Measurements from ENCODE around the gene PLSCR2. TPM values are rescaled to one million over a fixed set of nuclear protein-coding genes. Genes with fewer than 3 reads are reported as not detected.
"Not testable (repeated sequence)": the region's sequence is repeated elsewhere in the genome, so short reads cannot be mapped to it uniquely, and the experiment has no call there.

The PLSCR2 gene
- total RNA-seq, 1 experiment from 2014 or later: not detected

DNA sequence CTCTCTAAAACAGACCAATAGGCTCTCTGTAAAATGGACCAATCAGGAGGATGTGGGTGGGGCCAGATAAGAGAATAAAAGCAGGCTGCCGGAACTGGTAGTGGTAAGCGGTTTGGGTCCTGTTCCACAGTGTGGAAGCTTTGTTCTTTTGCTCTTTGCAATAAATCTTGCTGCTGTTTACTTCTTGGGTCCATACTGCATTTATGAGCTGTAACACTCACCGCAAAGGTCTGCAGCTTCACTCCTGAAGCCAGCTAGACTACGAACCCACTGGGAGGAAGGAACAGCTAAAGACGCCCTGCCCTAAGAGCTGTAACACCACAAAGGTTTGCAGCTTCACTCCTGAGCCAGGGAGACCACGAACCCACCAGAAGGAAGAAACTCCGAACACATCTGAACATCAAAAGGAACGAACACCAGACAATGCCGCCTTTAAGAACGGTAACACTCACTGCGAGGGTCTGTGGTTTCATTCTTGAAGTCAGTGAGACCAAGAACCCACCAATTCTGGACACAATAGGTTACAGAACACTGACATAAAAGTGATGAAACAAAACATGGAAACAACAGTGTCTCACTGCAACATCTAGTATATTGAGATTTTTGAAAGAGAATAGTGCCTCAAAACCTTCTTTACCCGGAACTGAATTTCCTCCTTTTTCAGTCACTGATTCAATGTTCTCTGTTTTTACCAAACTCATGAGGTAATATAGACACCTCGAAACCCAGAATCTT, 28.8 kb upstream of the PLSCR2 start:
- Histone ChIP-seq H3K27me3 (no peaks in the 10 kb centered on the region), H3K9me3 (replicated peaks) (no peaks in the 10 kb centered on the region; the same call in 1 of the 2 replicates), H3K36me3 (no peaks in the 10 kb centered on the region), H3K4me1 (0 out of 2 replicates have a peak, but pooled peaks cover 3% of the 10 kb centered on the region), H3K27ac (no peak overlapping the region), H3K4me3 (no peak overlapping the region)
- DNase-seq: no peak

DNA sequence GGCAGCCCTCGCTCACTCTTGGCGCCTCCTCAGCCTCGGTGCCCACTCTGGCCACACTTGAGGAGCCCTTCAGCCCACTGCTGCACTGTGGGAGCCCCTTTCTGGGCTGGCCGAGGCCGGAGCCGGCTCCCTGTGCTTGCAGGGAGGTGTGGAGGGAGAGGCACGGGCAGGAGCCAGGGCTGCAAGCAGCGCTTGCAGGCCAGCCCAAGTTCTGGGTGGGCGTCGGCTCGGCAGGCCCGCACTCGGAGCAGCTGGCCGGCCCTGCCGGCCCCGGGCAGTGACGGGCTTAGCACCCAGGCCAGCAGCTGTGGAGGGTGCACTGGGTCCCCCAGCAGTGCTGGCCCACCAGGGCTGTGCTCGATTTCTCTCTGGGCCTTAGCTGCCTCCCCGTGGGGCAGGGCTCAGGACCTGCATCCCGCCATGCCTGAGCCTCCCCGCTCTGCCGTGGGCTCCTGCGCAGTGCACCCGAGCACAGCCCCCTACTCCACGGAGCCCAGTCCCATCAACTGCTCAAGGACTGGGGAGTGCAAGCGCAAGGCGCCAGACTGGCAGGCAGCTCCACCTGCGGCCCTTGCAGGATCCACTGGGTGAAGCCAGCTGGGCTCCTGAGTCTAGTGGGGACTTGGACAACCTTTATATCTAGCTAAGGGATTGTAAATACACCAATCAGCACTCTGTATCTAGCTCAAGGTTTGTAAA, 27.9 kb upstream of the PLSCR2 start:
- not testable (repeated sequence) for H3K27ac ChIP-seq; H3K27me3 ChIP-seq; H3K9me3 ChIP-seq (replicated peaks); H3K36me3 ChIP-seq; H3K4me3 ChIP-seq; H3K4me1 ChIP-seq; DNase-seq

DNA sequence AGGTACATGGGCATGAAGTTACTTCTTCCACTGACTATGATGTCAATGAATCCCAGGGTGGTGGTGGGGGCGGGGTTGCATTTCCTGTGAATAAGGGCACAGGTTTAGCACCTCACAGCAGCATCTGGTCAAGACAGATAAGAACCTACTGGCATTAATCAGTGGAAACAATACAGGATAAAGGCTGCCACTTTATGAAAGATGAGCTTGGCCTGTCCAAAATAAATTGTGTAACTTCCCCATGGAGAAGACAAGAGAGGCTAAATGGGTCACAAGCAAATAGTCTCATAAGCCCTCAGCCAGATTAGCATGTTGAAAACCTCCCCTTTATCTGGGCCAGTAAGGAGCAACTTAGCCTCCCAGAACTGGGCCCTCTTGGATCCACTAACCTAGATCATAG, 27.4 kb upstream of the PLSCR2 start:
- H3K27me3 ChIP-seq: no peaks in the 10 kb centered on the region
- H3K9me3 ChIP-seq (replicated peaks): no peaks in the 10 kb centered on the region
- no peak overlapping the region for H3K4me3 ChIP-seq
- no peaks in the 10 kb centered on the region for H3K36me3 ChIP-seq
- H3K4me1 ChIP-seq: 0 out of 2 replicates have a peak, but pooled peaks cover 3% of the 10 kb centered on the region
- no peak overlapping the region for H3K27ac ChIP-seq
- no peak for DNase-seq

DNA sequence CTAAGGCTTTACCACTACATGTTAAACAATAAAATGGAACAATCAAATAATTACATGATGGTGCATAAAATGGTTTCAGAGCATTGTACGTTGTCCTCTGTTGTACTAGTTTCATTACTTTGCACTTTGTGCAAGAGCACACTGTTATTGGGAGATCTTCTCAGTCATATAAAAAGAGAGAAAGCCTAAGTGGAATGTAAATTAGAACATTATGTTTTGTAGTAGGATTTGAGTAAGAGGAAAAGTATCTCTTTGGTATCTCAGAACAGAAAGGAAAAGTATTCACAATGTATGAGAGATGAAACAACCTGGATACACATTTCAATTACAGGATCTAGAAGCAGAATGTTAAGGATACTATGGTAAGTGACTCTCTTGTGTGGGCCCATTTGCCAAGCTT, 26.9 kb upstream of the PLSCR2 start:
- H3K4me3 ChIP-seq: no peak overlapping the region
- no peak overlapping the region for H3K27ac ChIP-seq
- 0 out of 2 replicates have a peak, but pooled peaks cover 3% of the 10 kb centered on the region for H3K4me1 ChIP-seq
- DNase-seq: no peak
- H3K36me3 ChIP-seq: no peaks in the 10 kb centered on the region
- H3K27me3 ChIP-seq: no peaks in the 10 kb centered on the region
- no peaks in the 10 kb centered on the region for H3K9me3 ChIP-seq (replicated peaks)

DNA sequence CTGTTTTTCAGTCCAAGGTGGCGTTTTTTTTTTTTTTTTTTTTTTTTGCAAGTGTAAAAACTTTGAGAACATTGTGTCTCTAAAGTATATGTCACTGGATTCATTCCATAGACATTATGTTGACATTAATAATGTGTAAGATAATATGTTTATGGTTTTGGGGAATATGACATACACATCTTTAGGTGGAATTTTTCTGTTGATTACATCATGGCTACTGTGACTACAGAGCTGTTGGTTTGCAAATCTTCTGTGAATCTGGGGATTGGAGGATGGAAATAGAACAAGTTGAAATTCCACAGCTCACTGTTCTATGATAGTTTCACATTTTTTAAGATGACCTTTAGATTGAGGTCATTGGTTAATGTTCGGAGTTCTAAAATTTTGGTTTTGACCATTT, 24.4 kb upstream of the PLSCR2 start:
- no peaks in the 10 kb centered on the region for H3K36me3 ChIP-seq
- no peaks in the 10 kb centered on the region for H3K27me3 ChIP-seq
- no peak overlapping the region for H3K27ac ChIP-seq
- 0 out of 2 replicates have a peak, but pooled peaks cover 3% of the 10 kb centered on the region for H3K4me1 ChIP-seq
- DNase-seq: peak in 1 of 2 experiments; percentile 8
- no peaks in the 10 kb centered on the region for H3K9me3 ChIP-seq (replicated peaks)
- no peak overlapping the region for H3K4me3 ChIP-seq

DNA sequence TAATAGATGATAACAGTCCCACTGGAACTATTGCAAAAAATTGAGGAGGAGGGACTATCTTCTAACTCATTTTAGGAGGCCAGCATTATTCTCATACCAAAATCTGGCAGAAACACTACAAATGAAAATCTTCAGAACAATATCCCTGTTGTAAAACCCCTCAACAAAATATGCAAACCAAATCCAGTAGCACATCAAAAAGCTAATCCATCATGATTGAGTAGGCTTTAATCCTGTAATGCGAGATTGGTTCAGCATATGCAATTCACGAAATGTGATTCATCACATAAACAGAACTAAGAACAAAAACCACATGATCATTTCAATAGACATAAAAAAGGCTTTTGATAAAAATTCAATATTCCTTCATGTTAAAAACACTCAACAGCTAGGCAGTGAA, 23.9 kb upstream of the PLSCR2 start:
- Histone ChIP-seq H3K36me3 (no peaks in the 10 kb centered on the region), H3K4me1 (0 out of 2 replicates have a peak, but pooled peaks cover 3% of the 10 kb centered on the region), H3K4me3 (no peak overlapping the region), H3K9me3 (replicated peaks) (no peaks in the 10 kb centered on the region), H3K27ac (no peak overlapping the region), H3K27me3 (no peaks in the 10 kb centered on the region)
- peak in 1 of 2 experiments; percentile 36 for DNase-seq

DNA sequence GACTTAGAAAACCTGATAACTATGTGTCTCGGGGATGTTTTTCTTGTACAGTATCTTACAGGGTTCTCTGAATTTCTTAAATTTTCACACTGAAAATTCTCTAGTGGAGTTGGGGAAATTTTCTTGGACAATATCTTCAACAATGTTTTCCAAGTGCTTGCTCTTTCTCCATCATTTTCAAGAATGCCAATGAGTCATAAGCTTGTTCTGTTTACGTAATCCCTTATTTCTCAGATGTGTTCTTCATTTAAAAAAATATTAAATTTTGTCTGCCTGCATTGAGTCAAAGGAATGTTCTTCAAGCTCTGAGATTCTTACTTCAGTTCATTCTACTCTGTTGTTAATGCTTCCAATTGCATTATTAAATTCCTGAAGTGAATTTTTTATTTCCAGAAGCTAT, 21.9 kb upstream of the PLSCR2 start:
- no peak for DNase-seq
- H3K36me3 ChIP-seq: no peaks in the 10 kb centered on the region
- no peak overlapping the region for H3K27ac ChIP-seq
- 0 out of 2 replicates have a peak, but pooled peaks cover 3% of the 10 kb centered on the region for H3K4me1 ChIP-seq
- no peak overlapping the region for H3K4me3 ChIP-seq
- no peaks in the 10 kb centered on the region for H3K9me3 ChIP-seq (replicated peaks)
- H3K27me3 ChIP-seq: no peaks in the 10 kb centered on the region

DNA sequence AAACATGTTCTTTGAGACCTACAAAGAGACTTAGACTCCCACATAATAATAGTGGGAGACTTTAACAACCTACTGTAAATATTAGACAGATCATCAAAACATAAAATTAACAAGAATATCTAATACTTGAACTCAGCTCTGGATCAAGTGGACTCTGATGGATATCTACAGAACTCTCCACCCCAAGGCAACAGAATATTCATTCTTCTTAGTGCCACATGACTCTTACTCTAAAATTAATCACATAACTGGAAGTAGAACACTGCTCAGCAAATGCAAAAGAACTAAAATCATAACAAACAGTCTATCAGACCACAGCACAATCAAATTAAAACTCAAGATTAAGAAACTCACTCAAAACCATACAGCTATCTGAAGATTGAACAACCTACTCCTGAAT, 15.9 kb upstream of the PLSCR2 start:
- Histone ChIP-seq H3K4me1 (no peaks in the 10 kb centered on the region), H3K9me3 (replicated peaks) (no peaks in the 10 kb centered on the region; the same call in 1 of the 2 replicates), H3K27me3 (no peaks in the 10 kb centered on the region), H3K4me3 (no peak overlapping the region), H3K27ac (no peak overlapping the region), H3K36me3 (no peaks in the 10 kb centered on the region)
- no peak for DNase-seq

DNA sequence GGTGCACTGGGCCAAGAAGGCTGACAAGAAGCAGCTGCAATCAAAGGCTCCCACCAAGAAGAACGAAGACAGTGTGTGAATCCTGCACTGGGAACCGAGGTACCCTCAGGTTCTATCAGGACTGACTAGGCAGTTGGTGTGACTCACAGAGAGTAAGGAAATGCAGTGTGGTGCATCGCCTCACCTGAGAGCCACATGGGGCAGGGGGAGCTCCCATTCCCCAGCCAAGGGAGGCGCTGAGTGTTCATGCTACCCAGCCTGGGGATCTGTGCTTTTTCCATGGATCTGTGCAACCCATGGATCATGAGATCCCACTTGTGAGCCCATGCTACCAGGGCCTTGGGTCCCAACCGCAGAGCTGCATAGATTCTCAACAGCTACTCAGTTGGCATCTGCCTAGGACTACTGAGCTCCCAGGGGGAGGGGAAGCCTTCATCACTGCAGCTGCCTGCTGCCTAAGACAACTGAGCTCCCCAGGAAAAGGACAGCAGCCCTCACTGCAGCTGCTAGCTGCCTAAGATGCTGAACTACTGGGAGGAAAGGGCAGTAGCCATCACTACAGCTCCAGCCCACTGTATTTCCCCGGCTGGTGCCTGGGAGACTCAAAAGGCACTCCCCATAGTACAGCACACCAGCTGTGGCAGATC, 6.9 kb upstream of the PLSCR2 start:
- peak in 1 of 2 experiments; percentile 15 for DNase-seq
- Histone ChIP-seq H3K36me3 (no peaks in the 10 kb centered on the region), H3K4me1 (no peaks in the 10 kb centered on the region), H3K9me3 (replicated peaks) (no peaks in the 10 kb centered on the region), H3K27ac (no peak overlapping the region), H3K27me3 (no peaks in the 10 kb centered on the region), H3K4me3 (no peak overlapping the region)

DNA sequence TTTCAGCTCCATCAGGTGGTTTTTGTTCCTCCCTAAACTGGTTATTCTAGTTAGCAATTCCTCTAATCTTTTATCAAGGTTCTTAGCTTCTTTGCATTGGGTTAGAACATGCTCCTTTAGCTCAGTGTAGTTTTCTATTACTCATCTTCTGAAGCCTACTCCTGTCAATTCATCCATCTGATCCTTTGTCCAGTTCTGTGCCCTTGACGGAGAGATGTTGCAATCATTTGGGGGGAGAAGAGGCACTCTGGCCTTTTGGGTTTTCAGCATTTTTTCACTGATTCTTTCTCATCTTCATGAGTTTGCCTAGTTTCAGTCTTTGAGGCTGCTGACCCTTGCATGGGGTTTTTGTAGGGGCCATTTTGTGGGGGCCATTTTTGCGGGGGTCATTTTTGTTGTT, 5.6 kb upstream of the PLSCR2 start:
- H3K4me1 ChIP-seq, H3K27me3 ChIP-seq: not testable (repeated sequence)

DNA sequence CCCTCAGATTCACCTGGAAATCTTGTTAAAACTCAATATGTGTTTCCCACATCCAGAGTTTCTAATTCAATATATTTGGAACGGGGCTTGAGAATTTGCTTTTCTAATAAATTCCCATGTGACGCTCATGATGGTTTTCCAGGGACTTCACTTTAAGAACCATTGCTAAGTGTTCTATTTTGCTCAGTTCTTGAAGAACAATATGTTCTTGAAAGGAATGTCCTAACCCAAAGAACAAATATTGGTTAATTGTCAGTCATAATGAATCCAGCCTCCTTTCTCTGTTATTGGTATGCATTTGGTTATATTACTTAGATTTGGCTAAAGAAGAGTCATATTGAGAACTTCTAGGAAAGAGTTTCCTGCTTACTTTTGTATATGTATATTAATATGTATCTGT, 4.4 kb upstream of the PLSCR2 start:
- no peaks in the 10 kb centered on the region for H3K9me3 ChIP-seq (replicated peaks)
- DNase-seq: no peak
- no peaks in the 10 kb centered on the region for H3K27me3 ChIP-seq
- no peaks in the 10 kb centered on the region for H3K4me1 ChIP-seq
- H3K36me3 ChIP-seq: no peaks in the 10 kb centered on the region
- H3K27ac ChIP-seq: no peak overlapping the region
- no peak overlapping the region for H3K4me3 ChIP-seq

More for the DNA sequence above, 5.6 kb upstream of the PLSCR2 start:
- not testable (repeated sequence) for H3K4me3 ChIP-seq; DNase-seq; H3K36me3 ChIP-seq; H3K9me3 ChIP-seq (replicated peaks); H3K27ac ChIP-seq

DNA sequence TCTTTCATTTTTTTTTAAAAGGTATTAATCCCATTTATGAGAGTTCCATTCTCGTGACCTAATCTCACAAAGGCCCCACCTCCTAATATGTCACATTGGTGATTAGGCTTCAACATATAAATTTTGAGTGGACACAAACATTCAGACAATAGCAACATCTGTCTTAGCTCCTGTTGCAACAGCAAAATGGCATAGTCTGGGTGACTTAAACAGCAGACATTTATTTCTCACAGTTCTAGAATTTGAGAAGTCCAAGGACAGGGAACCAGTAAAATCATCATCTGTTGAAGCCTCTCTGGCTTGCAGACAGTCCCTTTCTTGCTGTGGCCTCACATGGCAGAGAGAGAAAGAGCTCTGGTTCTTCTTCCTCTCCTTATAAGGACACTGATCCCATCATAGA, 3.2 kb upstream of the PLSCR2 start:
- Histone ChIP-seq H3K27me3 (no peaks in the 10 kb centered on the region), H3K9me3 (replicated peaks) (no peaks in the 10 kb centered on the region), H3K4me1 (no peaks in the 10 kb centered on the region), H3K27ac (no peak overlapping the region), H3K36me3 (no peaks in the 10 kb centered on the region), H3K4me3 (no peak overlapping the region)
- no peak for DNase-seq

DNA sequence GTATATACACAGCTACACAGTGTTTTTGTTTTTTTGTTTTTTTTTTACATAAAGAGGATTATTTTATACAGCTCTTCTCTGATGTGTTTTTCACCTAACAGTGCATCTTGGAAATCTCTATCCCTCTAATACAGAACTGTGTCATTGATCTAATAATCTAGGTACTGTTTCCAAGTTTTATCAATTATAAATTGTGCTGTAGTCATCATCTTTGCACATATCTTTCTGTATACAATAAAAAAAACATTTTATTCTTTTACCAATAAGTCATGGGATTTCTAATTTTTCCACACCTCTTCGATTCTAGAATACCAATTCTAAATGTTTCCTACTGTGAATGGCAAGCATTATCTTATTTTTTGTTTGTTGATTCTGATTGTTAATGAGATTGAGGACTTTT, 1.7 kb upstream of the PLSCR2 start:
- Histone ChIP-seq H3K4me3 (no peak overlapping the region), H3K4me1 (no peaks in the 10 kb centered on the region), H3K27ac (no peak overlapping the region), H3K27me3 (no peaks in the 10 kb centered on the region), H3K9me3 (replicated peaks) (no peaks in the 10 kb centered on the region), H3K36me3 (no peaks in the 10 kb centered on the region)
- no peak for DNase-seq

DNA sequence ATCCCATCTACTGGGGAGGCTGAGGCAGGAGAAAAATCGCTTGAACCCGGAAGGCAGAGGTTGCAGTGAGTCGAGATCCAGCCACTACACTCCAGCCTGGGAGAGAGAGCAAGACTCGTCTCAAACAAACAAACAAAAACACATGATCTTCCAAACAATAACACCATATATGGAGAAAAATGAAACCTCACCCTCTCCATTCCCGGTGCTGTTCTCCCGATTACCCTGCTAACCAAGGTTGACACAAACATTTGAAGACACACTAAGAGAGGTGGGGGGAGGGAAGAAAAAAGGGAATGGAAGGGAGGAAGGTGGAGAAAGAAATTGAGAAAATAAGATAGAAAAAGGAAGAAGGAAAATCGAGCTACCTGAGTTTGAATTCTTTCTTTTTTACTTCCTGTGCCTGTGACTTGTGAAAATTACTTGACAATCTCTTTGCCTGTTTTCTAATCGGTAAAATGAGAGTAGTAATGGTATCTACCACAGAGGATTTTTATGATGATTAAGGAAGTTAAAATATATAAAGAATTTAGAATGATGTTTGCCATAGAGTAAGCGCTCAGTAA, 1.1 kb upstream of the PLSCR2 start:
- H3K27ac ChIP-seq: no peak overlapping the region
- H3K9me3 ChIP-seq (replicated peaks): no peaks in the 10 kb centered on the region
- DNase-seq: no peak
- no peaks in the 10 kb centered on the region for H3K36me3 ChIP-seq
- H3K4me1 ChIP-seq: no peaks in the 10 kb centered on the region
- no peak overlapping the region for H3K4me3 ChIP-seq
- H3K27me3 ChIP-seq: no peaks in the 10 kb centered on the region

DNA sequence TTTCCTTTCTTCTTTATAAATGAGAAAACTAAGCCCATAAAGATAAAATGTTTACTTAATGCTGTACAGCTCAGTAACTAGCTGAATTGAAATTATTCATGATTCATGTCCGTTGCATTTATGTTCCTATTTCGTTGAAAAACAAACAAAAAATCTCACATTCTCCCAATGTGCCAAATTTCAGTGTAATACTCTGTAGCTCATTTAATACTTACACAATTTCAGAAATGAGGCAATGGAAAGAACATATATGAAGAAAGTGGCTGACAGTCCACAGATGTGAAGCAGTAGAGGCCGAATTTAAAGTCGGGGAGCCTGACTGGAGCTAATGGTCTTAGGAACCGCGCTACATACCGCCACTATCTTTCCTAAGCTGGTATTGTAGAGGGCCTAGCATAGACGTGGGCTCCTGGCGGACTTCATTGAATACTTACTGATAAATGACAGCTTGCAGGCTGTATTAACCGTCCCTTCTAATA, 651 bp downstream of the PLSCR2 start:
- Histone ChIP-seq H3K4me1 (no peaks in the 10 kb centered on the region), H3K36me3 (no peaks in the 10 kb centered on the region), H3K9me3 (replicated peaks) (no peaks in the 10 kb centered on the region), H3K27ac (no peak overlapping the region), H3K27me3 (no peaks in the 10 kb centered on the region), H3K4me3 (no peak overlapping the region)
- no peak for DNase-seq
